Activated CD4-positive, alpha-beta T cell treated with anti-CD3 and anti-CD28 coated beads, Interleukin-2, amount 10 ng/mL, durations not matched to agents 24 days and 14 days (primary cell): ENCODE data around the gene NAMPT. TPM values are rescaled to one million over a fixed set of nuclear protein-coding genes. Genes with fewer than 3 reads are reported as not detected.

Experiments
- DNase-seq: peaks from one replicate; pipeline ENCODE4 v3.0.0; 2022
- H3K27ac Mint-ChIP-seq: one replicate; pipeline ENCODE4 v1.8.0; 2022; ENCODE audit warnings: mild to moderate bottlenecking, mixed read lengths
- H3K27me3 Mint-ChIP-seq: one replicate; pipeline ENCODE4 v1.8.0; 2022; ENCODE audit warnings: mixed read lengths
- H3K36me3 Mint-ChIP-seq: one replicate; pipeline ENCODE4 v1.8.0; 2022; ENCODE audit warnings: low read depth, mild to moderate bottlenecking, mixed read lengths
- H3K4me1 Mint-ChIP-seq: one replicate; pipeline ENCODE4 v1.8.0; 2021; ENCODE audit warnings: mixed read lengths
- H3K4me3 Mint-ChIP-seq: one replicate; pipeline ENCODE4 v1.8.0; 2022; ENCODE audit warnings: mild to moderate bottlenecking, moderate library complexity, mixed read lengths
- H3K9me3 Mint-ChIP-seq: one replicate; pipeline ENCODE4 v1.8.0; 2021; ENCODE audit warnings: mixed read lengths
- intact Hi-C: fragments of 100-400 bp; cut with micrococcal nuclease; formaldehyde crosslinking; loops from one replicate; pipeline ENCODE4 v1.15.1; 2023
- total RNA-seq: library from RNA; stranded (reverse); gene quantifications from 2 replicates; pipeline ENCODE4 v1.2.3, GENCODE V29; 2022

NAMPT gene
- total RNA-seq, 1 donor from 2014 or later = 480 TPM

DNA sequence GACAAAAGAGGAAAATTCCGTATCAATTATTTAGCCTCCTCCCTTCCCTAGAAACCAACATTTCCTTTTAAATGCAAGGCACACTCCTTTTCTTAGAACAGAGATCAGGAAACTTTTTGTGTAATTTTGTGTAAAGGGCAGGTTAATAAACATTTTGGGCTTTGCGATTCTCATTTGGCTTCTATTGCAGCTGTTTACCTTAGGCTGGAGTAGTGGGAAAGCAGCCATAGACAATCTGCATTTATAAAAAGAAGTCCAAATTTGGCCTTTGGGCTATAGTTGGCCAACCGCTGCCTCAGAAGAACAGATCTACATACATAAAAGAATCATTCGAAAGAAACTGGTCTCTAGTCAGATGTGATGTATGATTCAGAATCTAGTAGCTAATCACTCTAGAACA is 35.3 kb downstream of the NAMPT start:
- no peak for DNase-seq
- peaks cover 13% of the 10 kb centered on the region for H3K9me3 Mint-ChIP-seq
- no peak overlapping the region for H3K27ac Mint-ChIP-seq
- H3K4me1 Mint-ChIP-seq = peaks cover 10% of the 10 kb centered on the region
- H3K4me3 Mint-ChIP-seq = no peak overlapping the region
- intact Hi-C loops = no loop called here
- H3K36me3 Mint-ChIP-seq = peaks cover 58% of the 10 kb centered on the region
- no peaks in the 10 kb centered on the region for H3K27me3 Mint-ChIP-seq

DNA sequence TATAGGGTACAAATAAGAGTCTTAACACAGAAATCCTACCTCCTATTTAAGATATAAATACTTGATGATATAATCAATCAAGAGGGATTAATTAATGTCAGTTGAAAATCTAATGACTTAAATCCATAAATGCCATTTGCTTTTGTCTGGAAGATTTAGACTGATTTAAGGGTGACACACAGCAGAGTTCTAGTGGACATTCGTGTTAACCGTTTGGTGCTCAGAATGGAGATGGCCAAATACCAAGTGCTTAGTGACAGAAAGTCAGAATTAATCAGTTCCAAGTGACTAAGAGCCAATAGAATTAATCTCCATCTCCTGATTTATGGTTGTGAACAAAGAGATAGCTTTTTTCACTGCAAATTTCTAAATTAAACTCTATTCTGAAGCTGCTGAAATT is 36.2 kb downstream of the NAMPT start:
- Mint-ChIP-seq H3K36me3 (peaks cover 49% of the 10 kb centered on the region), H3K9me3 (peaks cover 13% of the 10 kb centered on the region), H3K4me1 (peaks cover 5% of the 10 kb centered on the region), H3K4me3 (no peak overlapping the region), H3K27ac (no peak overlapping the region), H3K27me3 (no peaks in the 10 kb centered on the region)
- intact Hi-C loops = no loop called here
- no peak for DNase-seq

DNA sequence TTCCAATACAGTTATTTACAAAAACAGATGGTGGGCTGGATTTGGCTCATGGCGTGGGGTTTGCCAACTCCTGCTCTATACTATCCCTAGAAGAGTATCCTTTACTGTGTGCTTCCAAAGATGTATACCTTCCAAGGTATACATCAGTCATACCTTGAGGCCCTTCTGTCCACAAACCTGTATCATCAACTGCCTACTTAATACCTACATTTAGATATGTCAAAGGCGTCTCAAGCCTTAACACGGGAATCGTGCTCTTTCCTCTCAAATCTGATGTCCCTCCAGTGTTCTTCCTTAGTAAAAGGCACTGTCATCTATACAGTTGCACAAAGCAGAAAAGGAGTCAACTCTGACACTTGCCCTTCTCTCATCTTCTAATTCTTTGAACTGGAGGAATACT is 36.9 kb downstream of the NAMPT start:
- Mint-ChIP-seq H3K4me1 (peaks cover under 1% of the 10 kb centered on the region), H3K9me3 (peaks cover 10% of the 10 kb centered on the region), H3K27me3 (no peaks in the 10 kb centered on the region), H3K4me3 (no peak overlapping the region), H3K27ac (no peak overlapping the region), H3K36me3 (peaks cover 41% of the 10 kb centered on the region)
- DNase-seq = no peak
- intact Hi-C loops = no loop called here

DNA sequence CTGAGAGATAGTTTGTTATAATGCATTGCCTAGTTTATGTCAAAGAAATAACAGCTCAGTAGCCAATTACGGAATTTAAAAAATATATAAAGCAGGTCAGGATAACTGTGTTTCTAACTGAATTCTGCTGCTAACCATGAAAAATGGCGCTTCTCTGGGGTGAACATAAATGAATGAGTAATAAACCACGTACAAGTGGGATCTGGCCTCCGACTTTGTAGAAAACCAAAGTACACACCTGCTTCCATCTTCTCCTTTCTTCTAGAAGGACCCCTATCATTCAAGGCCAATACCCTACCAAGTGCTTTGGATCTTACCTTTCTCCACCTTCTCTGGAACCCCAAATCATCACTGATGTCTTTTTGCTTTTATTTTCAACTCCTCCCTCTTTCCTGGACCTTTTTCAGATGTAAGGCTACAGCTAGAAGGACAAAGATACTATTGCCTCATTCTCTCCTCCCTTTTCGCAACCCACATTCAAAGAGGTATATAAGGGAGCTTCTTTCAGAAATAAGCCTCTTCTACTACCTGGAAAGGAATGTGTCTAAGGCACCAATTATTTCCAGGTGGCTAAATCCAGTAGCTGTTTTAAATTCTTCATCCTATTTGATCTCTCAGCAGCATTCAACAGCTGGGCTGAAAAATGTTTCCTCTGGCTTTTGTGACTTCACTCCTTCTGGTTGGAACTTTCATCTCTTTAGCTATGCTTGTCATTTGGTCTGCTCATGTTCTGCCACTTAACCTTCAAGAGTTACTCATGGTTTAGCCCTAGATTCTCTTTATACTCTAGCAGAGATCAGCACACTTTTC is 37.7 kb downstream of the NAMPT start:
- no peaks in the 10 kb centered on the region for H3K4me1 Mint-ChIP-seq
- no peaks in the 10 kb centered on the region for H3K27me3 Mint-ChIP-seq
- no peak overlapping the region for H3K27ac Mint-ChIP-seq
- peak; percentile 25 for DNase-seq
- H3K9me3 Mint-ChIP-seq = peaks cover 10% of the 10 kb centered on the region
- no peak overlapping the region for H3K4me3 Mint-ChIP-seq
- intact Hi-C loops = no loop called here
- peaks cover 37% of the 10 kb centered on the region for H3K36me3 Mint-ChIP-seq

DNA sequence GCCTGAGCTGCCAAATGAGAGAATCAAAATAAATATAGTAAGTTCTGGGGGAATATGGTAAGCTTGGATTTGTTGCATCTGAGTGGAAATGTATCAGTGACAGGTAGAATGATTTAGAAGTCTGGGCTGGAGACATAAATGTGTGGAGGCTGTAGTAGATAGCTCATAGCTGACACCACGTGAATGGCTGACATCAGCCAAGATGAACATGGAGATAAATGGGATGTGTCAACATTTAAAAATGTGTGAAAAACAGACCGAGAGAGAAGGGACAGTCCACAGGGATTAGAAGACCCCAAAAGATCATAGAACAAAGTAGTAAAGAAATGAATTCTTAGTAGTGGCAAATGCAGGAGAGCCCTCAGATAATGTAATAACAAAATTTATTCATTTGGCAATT is 40.9 kb downstream of the NAMPT start:
- H3K9me3 Mint-ChIP-seq = peaks cover 10% of the 10 kb centered on the region
- DNase-seq = peak; percentile 39
- no peak overlapping the region for H3K4me3 Mint-ChIP-seq
- intact Hi-C loops = no loop called here
- no peak overlapping the region for H3K27ac Mint-ChIP-seq
- no peaks in the 10 kb centered on the region for H3K27me3 Mint-ChIP-seq
- H3K4me1 Mint-ChIP-seq = no peaks in the 10 kb centered on the region
- peaks cover 21% of the 10 kb centered on the region for H3K36me3 Mint-ChIP-seq

DNA sequence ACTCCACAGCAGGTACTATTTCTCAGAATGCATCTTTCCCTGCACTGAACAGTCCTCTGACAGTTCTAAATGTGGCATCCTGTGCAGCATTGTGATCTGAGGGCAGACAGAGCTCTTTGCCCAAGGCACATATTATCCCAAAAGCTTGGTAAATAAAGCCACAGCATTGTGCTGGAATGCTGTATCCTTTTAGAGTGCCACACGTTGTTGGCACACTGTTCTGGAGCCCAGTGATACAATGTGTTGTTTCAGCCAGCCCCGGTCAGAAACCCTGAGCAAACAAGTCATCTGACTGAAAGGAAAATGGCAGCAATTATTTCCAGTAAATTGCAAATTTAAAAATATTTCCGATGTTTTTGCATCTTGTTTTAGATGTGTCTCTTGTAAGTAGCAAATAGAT is 45.4 kb downstream of the NAMPT start:
- no peaks in the 10 kb centered on the region for H3K9me3 Mint-ChIP-seq
- H3K4me1 Mint-ChIP-seq = no peaks in the 10 kb centered on the region
- no peaks in the 10 kb centered on the region for H3K36me3 Mint-ChIP-seq
- peaks cover 3% of the 10 kb centered on the region for H3K27me3 Mint-ChIP-seq
- no peak overlapping the region for H3K4me3 Mint-ChIP-seq
- peak; percentile 37 for DNase-seq
- intact Hi-C loops = no loop called here
- H3K27ac Mint-ChIP-seq = no peak overlapping the region

DNA sequence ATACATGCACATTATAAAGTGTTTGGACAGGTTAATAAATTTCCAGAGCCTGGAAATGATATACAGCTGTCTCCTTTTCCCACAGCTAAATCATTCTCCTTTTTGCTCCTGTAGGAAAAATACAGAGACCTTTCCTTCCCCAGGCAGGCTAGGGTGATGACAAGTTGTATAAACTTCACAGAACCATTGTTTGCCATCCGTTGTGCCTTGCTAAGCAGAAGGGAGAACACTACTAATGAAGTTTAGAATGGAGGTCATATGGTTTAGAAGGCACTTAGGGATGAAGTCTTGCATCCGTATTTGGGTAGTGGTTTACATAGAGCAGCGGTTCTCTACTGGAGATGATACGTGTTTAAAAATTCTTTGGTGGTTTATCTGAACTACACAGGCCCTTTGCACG is 46.0 kb downstream of the NAMPT start:
- no peak for DNase-seq
- Mint-ChIP-seq H3K36me3 (no peaks in the 10 kb centered on the region), H3K9me3 (no peaks in the 10 kb centered on the region), H3K27ac (no peak overlapping the region), H3K27me3 (peaks cover 8% of the 10 kb centered on the region), H3K4me3 (no peak overlapping the region), H3K4me1 (no peaks in the 10 kb centered on the region)
- intact Hi-C loops = no loop called here

DNA sequence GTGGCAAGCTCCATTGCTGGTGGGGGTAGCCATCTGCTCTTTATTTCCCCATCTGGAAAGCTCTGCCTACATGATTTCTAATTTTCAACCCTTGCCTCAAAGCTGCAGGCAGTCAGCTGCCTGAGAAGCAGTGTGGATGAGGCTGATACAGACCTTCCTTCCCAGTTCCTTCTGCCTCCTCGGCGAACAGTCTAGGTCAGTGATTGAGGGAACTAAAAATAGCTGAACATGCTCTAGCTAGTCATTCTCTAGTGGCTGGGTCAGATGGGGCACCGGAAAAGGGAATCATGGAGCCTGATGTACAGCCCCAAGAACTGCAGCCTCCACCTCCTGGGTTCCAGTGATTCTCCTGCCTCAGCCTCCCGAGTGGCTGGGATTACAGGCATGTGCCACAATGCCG is 48.7 kb downstream of the NAMPT start:
- Mint-ChIP-seq H3K27ac (no peak overlapping the region), H3K27me3 (peaks cover 18% of the 10 kb centered on the region), H3K9me3 (no peaks in the 10 kb centered on the region), H3K36me3 (no peaks in the 10 kb centered on the region), H3K4me1 (no peaks in the 10 kb centered on the region), H3K4me3 (no peak overlapping the region)
- DNase-seq = no peak
- intact Hi-C loops = no loop called here

DNA sequence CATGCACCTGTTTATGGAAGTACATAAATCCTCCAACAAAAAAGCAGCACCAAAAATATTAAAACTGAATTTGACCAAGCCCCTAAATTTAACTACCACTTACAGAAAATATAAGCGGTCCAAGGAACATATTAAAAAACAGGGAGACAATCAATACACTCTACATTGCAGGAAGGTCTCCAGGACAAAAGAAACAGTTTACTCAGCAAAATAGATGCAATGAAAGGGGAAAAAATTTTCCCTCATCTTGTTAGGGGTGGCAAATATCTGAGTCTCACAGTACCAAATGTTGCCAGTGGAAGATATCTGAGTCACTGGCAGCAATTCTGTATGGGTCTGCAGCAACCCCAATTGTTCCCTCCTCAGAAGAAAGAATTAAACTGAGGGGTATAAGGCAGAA is 50.4 kb downstream of the NAMPT start:
- no peaks in the 10 kb centered on the region for H3K36me3 Mint-ChIP-seq
- no peak overlapping the region for H3K27ac Mint-ChIP-seq
- DNase-seq = no peak
- no peaks in the 10 kb centered on the region for H3K4me1 Mint-ChIP-seq
- intact Hi-C loops = no loop called here
- no peaks in the 10 kb centered on the region for H3K9me3 Mint-ChIP-seq
- no peak overlapping the region for H3K4me3 Mint-ChIP-seq
- peaks cover 18% of the 10 kb centered on the region for H3K27me3 Mint-ChIP-seq

DNA sequence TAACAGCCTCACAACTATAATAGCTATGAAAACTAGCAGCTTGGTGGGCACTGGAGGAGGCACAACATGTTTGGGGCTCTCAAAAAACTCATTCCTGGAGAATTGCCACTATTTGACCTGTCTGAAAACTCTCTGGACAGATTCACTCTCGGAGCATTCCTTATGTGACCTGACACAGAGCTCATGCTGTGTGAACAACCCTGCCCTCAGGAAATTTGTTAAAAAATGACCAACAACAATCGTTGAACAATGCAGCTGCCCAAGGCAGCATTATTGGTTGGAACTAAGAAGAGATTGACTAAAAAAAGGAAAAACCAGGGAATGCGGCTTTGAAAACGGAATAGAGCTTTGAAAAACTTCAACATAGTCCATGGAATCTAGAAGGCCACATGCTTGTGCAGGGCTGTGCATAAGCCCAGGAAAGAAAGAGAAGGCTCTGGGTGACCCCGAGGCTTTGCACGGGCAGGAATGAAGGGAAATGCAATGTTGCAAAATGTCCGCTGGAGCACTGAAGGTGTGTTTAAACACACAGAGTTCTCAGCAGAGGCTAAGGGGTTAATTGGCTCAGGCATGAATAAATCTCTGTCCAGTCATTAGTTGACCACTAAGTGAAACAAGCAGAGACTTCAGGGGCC is 52.8 kb downstream of the NAMPT start:
- Mint-ChIP-seq H3K4me3 (no peak overlapping the region), H3K4me1 (peaks cover 2% of the 10 kb centered on the region), H3K36me3 (no peaks in the 10 kb centered on the region), H3K27me3 (peaks cover 32% of the 10 kb centered on the region), H3K9me3 (no peaks in the 10 kb centered on the region), H3K27ac (no peak overlapping the region)
- intact Hi-C loops = no loop called here
- no peak for DNase-seq

DNA sequence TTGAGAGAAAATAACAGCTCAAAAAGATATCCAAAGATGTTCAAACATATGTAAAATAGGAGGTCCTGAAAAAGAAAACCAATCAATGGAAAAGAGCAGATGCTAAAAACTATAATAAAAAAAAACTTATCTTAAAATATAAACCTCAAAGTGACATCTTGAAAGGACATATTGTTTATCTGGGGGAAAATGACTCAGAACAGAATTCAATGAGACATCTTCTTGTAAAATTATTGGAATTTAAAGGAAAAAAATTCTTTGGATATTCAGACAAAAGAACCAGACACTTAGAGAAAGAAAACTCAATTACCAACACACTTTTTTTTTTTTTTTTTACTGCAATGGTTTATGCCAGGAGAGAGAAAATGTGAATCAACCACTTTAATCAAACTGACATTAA is 58.9 kb downstream of the NAMPT start:
- no peak overlapping the region for H3K27ac Mint-ChIP-seq
- H3K4me1 Mint-ChIP-seq = peaks cover 7% of the 10 kb centered on the region
- intact Hi-C loops = no loop called here
- peaks cover 31% of the 10 kb centered on the region for H3K27me3 Mint-ChIP-seq
- H3K9me3 Mint-ChIP-seq = no peaks in the 10 kb centered on the region
- no peaks in the 10 kb centered on the region for H3K36me3 Mint-ChIP-seq
- DNase-seq = no peak
- H3K4me3 Mint-ChIP-seq = no peak overlapping the region

DNA sequence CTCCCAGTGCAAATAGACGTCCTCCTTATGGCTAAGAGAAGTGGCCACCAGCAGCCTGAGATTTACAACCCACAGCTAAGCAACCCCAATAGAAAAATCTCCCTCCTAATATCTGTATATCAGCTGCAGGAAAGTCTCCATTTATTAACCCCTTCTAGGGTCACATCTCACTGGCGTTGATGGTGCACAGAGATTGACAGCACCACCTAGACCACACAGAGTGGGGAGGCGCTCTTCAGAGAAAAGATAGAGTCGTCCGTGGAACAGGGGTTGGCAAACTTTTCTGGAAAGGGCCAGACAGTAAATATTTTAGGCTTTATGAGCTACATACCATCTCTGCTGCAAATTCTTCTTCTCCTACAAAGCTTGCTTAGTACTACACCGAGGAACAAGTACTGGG is 60.0 kb downstream of the NAMPT start:
- no peak overlapping the region for H3K4me3 Mint-ChIP-seq
- H3K36me3 Mint-ChIP-seq = no peaks in the 10 kb centered on the region
- intact Hi-C loops = no loop called here
- no peak for DNase-seq
- no peak overlapping the region for H3K27ac Mint-ChIP-seq
- H3K9me3 Mint-ChIP-seq = no peaks in the 10 kb centered on the region
- peaks cover 7% of the 10 kb centered on the region for H3K4me1 Mint-ChIP-seq
- peaks cover 33% of the 10 kb centered on the region for H3K27me3 Mint-ChIP-seq

DNA sequence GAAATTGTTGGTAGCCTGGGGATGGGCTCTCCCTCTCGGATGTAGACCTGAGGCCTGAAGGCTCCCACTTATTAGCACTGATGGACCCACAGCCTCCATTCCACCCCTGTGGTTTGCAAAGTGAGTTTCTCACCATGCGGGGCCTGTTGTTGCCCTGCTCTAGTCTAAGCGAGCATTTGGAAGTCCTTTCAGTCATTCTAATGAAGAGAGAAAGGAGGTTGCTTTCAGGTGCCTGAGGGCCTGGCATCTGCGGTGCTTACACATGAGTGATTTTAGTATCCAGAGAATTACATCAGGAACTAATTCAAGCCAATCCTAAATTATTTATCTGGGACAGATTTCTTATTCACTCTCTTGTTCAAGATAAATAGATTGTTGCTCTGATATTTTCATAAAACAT is 61.6 kb downstream of the NAMPT start:
- no peaks in the 10 kb centered on the region for H3K9me3 Mint-ChIP-seq
- no peak overlapping the region for H3K4me3 Mint-ChIP-seq
- no peaks in the 10 kb centered on the region for H3K36me3 Mint-ChIP-seq
- DNase-seq = no peak
- H3K4me1 Mint-ChIP-seq = peaks cover 7% of the 10 kb centered on the region
- peaks cover 24% of the 10 kb centered on the region for H3K27me3 Mint-ChIP-seq
- H3K27ac Mint-ChIP-seq = no peak overlapping the region
- intact Hi-C loops = no loop called here

DNA sequence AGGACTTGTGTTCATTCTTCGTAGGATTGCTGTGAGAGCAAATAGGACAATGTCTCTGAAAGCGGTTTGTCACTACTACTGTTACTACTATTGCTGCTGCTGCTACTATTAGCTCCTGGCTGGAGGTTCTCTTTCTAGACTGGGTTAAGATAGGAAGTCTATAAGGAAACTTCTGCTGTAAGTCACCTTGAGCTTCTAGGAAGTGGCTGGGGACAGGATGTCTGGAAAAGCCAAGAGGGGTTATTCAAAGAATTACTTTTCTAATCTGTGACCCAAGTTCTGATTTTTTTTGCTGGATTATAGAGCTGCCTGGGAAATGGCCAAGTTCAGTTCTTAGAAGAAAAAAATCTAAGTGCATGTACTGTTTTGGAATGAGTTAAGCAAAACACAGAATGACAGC is 62.2 kb downstream of the NAMPT start:
- H3K4me1 Mint-ChIP-seq = peaks cover 7% of the 10 kb centered on the region

DNA sequence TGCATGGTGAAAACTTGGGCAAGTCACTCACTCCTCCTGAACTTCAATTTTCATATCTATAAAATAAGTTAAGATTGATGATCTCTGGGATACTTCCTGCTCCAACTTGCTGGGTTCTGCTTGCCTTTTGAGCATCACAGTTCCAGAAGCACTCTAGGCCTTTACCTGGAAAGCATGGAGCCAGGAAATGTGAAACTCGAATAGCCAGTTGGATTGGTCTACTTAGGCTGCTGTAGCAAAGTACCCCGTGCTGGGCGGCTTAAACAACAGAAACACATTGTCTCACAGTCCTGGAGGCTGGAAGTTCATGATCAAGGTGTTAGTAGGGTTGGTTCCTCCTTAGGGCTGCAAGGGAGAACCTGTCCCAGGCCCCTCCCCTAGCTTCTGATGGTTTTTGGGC is 64.5 kb downstream of the NAMPT start:
- intact Hi-C loops = no loop called here
- Mint-ChIP-seq H3K36me3 (no peaks in the 10 kb centered on the region), H3K27me3 (peaks cover 17% of the 10 kb centered on the region), H3K27ac (no peak overlapping the region), H3K4me3 (no peak overlapping the region), H3K4me1 (peaks cover 6% of the 10 kb centered on the region), H3K9me3 (no peaks in the 10 kb centered on the region)
- no peak for DNase-seq

More for the DNA sequence above, 62.2 kb downstream of the NAMPT start:
- DNase-seq = no peak
- H3K9me3 Mint-ChIP-seq = no peaks in the 10 kb centered on the region
- no peak overlapping the region for H3K27ac Mint-ChIP-seq
- no peaks in the 10 kb centered on the region for H3K36me3 Mint-ChIP-seq
- intact Hi-C loops = no loop called here
- H3K4me3 Mint-ChIP-seq = no peak overlapping the region
- H3K27me3 Mint-ChIP-seq = peaks cover 20% of the 10 kb centered on the region
